Measurements from ENCODE around the gene ZNF280B.
"Not testable (repeated sequence)": the region's sequence is repeated elsewhere in the genome, so short reads cannot be mapped to it uniquely, and the experiment has no call there.

The ZNF280B gene

DNA sequence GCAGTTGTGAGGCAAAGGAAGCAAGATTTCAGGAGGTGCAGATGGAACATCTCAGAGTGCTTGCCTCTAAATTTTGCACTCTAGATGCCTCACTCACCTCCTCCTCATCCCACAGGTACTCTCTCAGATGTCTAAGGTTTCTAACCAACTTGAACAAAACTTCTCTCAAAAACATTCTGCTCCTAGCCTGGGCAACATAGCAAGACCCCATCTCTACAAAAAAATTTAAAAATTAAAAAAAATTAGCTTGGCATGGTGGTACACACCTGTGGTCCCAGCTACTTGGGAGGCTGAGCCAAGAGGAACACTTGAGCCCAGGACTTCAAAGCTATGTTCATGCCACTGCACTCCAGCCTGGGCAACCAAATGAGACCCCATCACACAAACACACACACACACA, 7.3 kb upstream of the ZNF280B start:
- no peak for TF ChIP-seq ZFX (IDR thresholded peaks at IDR 0.05; ENCODE audit: borderline replicate concordance)
- TF ChIP-seq, protein P1, sequence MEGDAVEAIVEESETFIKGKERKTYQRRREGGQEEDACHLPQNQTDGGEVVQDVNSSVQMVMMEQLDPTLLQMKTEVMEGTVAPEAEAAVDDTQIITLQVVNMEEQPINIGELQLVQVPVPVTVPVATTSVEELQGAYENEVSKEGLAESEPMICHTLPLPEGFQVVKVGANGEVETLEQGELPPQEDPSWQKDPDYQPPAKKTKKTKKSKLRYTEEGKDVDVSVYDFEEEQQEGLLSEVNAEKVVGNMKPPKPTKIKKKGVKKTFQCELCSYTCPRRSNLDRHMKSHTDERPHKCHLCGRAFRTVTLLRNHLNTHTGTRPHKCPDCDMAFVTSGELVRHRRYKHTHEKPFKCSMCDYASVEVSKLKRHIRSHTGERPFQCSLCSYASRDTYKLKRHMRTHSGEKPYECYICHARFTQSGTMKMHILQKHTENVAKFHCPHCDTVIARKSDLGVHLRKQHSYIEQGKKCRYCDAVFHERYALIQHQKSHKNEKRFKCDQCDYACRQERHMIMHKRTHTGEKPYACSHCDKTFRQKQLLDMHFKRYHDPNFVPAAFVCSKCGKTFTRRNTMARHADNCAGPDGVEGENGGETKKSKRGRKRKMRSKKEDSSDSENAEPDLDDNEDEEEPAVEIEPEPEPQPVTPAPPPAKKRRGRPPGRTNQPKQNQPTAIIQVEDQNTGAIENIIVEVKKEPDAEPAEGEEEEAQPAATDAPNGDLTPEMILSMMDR (IDR thresholded peaks at IDR 0.05), result no peak
- no peak overlapping the region for H3K27ac ChIP-seq

GRCh38 chr22:22514431-22514830, 5.9 kb upstream of the ZNF280B start:
- not testable (repeated sequence) for H3K27ac ChIP-seq

GRCh38 chr22:22513619-22514018, 5.1 kb upstream of the ZNF280B start:
- H3K27ac ChIP-seq, result no peak overlapping the region
- TF ChIP-seq, protein P1 (IDR thresholded peaks at IDR 0.05), result no peak
- no peak for TF ChIP-seq ZFX (IDR thresholded peaks at IDR 0.05; ENCODE audit: borderline replicate concordance)

DNA sequence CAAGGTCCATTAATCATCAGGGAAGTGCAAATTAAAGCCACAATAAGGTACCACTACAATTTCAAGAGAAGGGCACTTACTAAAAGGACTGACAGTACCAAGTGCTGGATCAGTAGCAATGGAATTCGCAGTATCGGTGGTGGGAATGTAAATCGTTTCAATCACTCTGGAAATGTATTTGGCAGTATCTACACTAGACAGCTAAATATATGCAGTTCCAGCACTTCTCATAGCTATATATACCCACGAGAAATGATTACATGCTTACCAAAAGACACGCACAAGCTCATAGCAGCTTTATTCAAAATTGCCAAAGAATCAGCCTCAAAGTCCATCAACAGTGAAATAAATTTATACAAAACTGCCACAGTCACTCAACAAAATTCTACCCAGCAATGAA, 4.4 kb upstream of the ZNF280B start:
- H3K27ac ChIP-seq, result no peak overlapping the region
- TF ChIP-seq ZFX (IDR thresholded peaks at IDR 0.05; ENCODE audit: borderline replicate concordance), result no peak
- TF ChIP-seq, protein P1 (IDR thresholded peaks at IDR 0.05), result no peak

- H3K27ac ChIP-seq, result not testable (repeated sequence)
Measured at GRCh38 chr22:22510833-22511232, 2.3 kb upstream of the ZNF280B start.

DNA sequence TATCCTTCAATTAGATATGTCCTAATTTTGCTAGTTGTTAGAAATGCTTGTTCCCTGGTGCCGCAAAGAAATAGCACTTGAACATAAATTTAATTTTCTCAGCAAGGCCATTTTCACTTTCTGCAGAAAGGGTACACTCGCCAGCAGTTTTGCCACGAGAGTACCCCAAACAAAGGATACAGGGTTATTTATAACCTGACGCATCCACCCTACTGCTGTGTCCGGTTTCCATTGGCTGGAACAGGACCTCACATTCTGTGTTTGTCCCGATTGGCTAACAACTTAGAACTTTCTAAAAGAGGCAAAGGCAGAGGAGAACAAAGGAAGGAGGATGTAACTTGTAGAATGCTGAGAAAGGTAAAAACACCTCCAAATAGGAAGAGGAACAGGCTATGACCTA, 1.4 kb upstream of the ZNF280B start:
- not testable (repeated sequence) for H3K27ac ChIP-seq

DNA sequence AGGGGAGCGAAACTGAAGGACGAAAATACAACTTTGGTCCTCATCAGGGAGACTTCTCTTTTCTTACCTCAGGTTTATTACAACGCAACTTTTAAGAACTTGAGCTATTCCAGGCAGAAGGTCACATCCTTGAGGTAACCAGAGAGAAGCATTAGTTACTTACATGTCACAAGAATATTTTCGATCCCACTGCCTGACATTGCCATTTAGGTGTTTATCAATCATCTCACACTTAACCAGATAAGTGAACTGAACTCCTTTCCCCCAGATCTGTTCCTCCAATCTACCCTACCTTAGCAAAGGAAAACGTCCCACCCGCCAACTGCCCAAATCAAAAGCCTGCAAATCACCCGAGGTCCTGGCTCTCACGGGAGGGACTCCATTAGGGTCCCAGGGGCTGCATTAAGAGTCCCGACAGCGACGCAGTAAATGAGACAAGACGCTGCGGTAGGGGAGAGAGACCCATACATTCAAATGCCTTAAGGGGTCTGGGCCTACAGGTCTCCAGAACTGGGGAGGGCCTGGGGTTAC, 734 bp downstream of the ZNF280B start:
- 0 out of 2 replicates have a peak overlapping the region, but pooled peaks have one; percentile 36 for H3K27ac ChIP-seq

DNA sequence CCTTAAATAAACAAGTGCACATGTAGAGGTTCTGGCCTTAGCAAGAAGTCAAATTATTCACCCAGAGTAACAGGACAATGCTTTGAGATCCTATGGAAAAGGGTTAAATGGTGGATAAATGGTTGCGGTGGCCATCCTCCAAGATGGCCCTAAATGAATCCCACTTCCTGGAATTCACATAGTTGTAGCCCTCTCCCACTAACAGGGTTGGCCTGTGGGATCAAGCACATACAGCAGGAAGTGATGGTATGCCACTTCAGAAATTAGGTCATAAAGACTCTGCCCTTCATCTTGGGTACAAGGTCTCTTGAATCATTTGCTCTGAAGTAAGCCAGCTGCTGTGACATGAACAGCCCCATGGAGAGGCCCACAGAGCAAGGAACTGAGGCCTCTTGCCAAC, 1.8 kb downstream of the ZNF280B start:
- no peak overlapping the region for H3K27ac ChIP-seq
- TF ChIP-seq ZFX (IDR thresholded peaks at IDR 0.05; ENCODE audit: borderline replicate concordance), result no peak
- TF ChIP-seq, protein P1 (IDR thresholded peaks at IDR 0.05), result no peak

More for the DNA sequence above, 734 bp downstream of the ZNF280B start:
- TF ChIP-seq ZFX (IDR thresholded peaks at IDR 0.05; ENCODE audit: borderline replicate concordance), result no peak
- TF ChIP-seq, protein P1 (IDR thresholded peaks at IDR 0.05), result no peak

DNA sequence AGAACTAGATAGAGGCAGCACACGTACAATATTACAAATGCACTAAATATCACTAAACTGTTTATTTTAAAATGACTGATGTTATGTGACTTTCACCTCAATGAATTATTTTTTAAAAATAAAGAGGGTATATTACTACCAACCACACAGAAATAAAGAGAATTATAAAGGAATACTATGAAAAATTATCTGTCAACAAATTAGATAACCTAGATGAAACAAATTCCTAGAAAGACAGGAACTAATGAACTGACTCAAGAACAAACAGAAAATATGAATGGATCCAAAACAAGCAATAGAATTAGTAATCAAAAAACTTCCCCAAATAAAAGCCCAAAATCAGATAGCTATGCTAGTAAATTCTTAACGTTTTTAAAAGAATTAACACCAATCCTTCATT, 10.3 kb downstream of the ZNF280B start:
- TF ChIP-seq ZFX (IDR thresholded peaks at IDR 0.05; ENCODE audit: borderline replicate concordance), result no peak
- TF ChIP-seq, protein P1 (IDR thresholded peaks at IDR 0.05), result no peak
- H3K27ac ChIP-seq, result no peak overlapping the region

DNA sequence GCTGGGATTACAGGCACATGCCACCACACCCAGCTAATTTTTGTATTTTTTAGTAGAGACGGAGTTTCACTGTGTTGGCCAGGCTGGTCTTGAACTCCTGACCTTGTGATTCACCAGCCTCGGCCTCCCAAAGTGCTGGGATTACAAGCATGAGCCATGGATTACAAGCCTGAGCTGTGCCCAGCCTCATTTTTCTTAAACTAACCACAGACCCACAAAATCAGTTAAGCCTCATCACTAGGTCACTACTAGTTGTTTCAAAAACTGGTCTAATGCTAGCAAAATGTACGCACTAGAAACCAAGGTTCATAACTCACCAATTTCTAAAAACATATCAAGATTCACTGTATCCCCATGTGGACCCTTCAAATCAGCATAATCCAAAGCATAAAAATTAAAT, 17.0 kb downstream of the ZNF280B start:
- not testable (repeated sequence) for H3K27ac ChIP-seq

Measured in 22Rv1 (cell line).